CD4-positive, alpha-beta T cell treated with Interleukin-12 subunit alpha and Interleukin-12 subunit beta, for 1 hour (primary cell): ENCODE results near the gene POLR2J.
"Not testable (repeated sequence)": the region's sequence is repeated elsewhere in the genome, so short reads cannot be mapped to it uniquely, and the experiment has no call there.

Experiments used
- DNase-seq: peaks from one replicate; pipeline ENCODE4 v3.0.0-alpha.2; 2020

Gene POLR2J

DNA sequence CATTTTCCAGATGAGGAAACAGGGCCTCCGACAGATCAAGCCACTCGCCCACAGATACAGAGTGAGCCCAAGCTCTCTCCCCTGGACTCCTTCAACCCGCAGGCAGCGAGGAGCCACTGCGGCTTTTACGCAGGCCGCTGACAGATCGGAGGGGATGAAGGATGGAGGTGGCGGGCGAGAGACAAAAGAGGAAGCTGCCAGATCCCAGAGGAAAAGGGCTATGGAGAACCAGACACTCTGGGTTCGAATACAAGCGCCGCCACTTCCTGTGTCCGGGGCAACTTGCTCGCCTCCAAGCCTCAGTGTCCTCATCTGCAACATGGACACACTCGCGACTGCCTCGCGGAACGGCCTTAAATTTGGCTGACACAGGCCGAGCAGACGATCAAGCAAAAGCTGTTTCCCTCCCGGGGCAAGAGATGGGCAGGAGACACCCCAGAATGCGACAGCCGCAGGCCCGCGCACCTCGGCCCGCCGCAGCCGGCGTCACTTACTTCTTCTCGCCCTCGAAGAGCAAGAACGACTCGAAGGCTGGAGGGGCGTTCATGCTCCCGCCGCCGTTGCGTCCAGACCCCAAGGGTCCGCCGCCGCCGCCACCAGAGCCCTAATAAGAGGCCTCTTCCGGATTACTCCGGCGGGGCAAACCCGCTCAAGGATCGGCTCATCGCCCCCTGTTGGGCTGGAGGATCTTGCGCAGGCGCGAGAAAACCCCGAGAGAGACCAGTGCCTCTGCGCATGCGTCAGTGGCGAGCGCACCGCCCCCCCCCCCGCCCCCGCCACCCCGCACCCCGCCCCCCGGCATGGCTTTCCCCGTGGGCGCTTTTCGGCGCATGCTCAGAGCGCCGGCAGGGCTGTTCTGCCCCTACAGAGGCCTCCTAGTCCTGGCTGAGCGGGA is at the start of gene POLR2J:
Gene POLR2J, minus strand, starts transcription at position 609 of the 895 bp plus-strand sequence. Its CDS starts 62 bp downstream, at position 547.
- DNase-seq, result peak; percentile 96

DNA sequence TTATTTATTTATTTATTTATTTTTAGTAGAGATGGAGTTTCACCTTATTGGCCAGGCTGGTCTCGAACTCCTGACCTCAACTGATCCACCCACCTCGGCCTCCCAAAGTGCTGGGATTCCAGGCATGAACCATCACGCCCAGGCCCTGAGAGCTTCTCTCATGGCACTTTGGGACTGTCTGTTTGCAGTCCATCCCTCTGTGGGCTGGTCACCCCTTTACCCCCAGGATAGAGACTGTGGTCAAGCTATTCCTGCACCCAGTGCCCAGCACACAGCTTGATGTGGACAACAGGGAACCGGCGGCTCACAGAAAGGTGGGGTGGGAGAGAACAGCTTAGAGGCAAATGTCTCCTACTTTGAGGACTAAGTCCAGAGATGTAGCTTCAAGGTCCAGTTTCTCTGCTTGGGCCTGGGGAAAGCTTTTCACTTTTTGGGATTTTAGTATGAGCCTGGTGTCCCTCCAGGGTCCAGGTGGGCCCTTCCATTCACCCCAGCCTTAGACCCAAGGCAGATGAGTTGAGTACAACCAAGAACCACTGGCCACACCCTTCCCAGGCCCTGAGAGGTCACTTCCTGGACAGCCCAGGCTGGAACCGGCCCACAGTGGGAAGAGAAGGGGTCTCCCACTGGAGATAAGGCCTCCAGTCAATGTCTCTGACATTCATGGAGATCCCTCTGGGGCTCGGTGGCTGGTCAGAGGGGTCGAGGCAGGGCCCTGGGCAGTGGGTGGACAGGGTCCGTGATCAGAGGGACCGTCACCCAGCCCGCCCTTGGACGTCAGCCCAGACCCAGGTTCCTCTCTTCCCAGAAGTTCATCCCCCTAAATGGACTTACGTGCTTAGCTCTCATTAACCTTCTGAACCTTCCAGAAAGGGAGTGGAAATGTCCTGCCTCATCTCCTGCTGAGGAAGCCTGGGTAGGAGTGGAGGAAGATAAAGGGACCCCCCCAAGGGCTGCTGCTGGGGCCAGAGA is 49.4 kb upstream of the POLR2J start:
- DNase-seq, result not testable (repeated sequence)

DNA sequence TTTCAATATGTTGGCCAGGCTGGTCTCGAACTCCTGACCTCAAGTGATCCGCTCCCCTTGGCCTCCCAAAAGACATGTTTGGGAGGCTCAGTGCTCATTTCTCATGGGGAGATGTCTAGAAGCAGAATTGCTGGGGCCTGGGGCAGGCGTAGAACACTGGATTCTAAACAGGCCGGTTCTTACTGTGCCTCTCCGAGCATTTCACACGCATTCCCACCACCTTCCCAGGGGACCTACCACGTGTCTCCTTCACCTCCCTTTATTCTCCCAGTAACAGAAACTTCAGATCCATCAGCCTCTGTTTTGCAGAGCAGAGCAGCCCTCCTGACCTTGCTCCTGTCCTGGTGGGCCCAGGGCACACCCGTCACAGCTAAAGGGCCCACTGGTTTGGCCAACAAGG is 48.5 kb upstream of the POLR2J start:
- not testable (repeated sequence) for DNase-seq

DNA sequence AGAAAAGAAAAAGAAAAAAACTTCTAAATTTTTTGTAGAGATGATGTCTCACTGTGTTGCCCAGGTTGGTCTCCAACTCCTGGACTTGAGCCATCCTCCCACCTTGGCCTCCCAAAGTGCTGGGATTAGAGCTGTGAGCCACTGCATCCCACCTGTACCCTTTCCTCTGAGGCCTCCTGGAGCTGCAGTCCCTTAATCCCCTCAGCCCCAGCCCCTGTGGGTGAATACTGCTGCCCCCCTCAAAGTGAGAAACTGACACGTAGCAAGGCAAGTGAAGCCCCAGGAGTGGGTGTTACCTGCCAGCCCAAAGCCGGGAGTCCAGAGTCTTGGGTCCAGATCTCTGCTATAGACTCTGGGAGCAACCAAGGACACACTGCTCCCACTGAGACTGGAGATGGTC is 46.1 kb upstream of the POLR2J start:
- not testable (repeated sequence) for DNase-seq

DNA sequence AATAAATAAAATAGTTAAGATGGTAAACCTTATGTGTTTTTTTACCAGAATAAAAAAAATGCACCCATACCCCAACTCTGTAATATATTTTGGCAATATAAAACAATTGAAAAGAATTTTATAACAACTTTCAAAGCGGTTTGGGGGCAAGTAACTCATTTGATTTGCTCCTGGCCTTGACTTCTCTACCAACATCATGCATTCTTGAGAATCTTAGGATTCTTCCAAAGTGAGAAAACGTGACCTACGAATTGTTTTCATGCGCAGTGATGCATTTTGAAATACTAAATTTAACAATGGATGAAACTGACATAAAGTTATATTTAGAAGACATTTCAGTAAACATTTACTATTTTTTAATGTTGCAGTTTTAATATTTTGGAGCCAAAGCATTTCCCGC is 42.1 kb upstream of the POLR2J start:
- DNase-seq, result not testable (repeated sequence)

DNA sequence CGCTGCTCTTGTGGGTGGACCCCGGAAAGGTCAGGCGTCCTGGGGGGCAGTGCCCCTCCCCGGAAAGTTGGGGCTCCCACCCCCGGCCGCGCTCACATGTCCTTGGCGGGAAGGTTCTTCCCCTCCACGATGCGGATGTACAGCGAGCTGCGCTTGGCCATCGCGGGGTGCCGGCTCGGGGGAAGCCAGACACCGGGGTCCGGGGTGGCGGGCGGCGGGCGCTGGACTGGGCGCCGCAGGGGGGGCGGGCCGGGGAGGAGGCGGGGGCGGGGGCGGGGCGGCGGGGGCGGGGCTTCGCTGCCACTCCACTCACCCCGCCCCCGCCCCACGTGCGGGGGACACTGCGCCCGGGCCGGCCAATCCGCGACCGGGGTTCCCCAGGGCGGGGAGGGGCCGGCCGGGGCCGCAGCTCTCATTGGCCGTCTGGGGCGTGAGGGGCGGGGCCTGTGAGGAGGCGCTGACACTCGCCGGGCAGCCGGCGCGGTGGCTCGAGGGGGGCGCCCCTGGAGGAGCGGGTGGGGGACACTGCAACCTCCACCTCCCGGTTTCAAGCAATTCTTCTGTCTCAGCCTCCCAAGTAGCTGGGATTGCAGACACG is 38.9 kb upstream of the POLR2J start, which contains the start of gene RASA4B:
Gene RASA4B, minus strand, starts transcription at position 228 of the 598 bp plus-strand sequence. Its CDS starts 67 bp downstream, at position 161.
- peak; percentile 43 for DNase-seq

DNA sequence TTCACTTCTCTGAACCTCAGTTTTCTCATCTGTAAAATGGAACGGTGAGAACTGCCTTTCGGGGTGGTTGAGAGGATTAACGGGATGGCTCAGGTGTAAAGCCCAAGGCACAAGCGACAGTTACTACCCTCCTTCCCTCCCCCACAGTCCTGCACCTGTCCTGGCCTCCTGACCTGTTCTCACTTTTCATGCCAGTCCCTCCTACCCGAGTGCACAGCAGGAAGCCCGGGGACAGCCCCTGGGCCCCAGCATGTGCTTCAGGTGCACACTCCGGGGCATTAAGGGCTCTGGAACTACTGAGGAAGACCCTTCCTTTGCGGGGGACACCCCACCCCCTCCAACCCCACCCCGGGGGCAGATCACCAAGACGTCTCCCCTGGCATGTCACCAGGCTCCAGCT is 38.2 kb upstream of the POLR2J start:
- not testable (repeated sequence) for DNase-seq

DNA sequence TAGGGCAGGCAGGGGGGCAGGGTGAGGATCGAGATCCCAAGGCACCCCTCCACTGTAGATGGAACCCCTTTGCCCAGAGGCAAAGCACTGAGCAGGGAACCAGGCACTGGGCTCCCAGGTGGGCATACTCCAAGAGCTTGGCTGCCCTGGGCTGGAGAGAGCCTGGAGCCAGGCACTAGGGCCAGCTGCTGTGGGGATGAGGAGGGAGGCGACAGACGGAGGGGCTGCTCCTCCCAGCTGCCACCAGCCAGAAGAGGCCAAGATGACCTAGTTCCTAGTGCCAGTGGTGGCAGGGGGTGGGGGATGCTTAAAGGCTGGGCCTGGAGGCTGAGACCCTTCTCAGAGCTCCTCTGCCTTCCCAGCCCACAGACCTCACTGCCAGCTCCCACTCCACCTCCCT is 37.2 kb upstream of the POLR2J start:
- not testable (repeated sequence) for DNase-seq

DNA sequence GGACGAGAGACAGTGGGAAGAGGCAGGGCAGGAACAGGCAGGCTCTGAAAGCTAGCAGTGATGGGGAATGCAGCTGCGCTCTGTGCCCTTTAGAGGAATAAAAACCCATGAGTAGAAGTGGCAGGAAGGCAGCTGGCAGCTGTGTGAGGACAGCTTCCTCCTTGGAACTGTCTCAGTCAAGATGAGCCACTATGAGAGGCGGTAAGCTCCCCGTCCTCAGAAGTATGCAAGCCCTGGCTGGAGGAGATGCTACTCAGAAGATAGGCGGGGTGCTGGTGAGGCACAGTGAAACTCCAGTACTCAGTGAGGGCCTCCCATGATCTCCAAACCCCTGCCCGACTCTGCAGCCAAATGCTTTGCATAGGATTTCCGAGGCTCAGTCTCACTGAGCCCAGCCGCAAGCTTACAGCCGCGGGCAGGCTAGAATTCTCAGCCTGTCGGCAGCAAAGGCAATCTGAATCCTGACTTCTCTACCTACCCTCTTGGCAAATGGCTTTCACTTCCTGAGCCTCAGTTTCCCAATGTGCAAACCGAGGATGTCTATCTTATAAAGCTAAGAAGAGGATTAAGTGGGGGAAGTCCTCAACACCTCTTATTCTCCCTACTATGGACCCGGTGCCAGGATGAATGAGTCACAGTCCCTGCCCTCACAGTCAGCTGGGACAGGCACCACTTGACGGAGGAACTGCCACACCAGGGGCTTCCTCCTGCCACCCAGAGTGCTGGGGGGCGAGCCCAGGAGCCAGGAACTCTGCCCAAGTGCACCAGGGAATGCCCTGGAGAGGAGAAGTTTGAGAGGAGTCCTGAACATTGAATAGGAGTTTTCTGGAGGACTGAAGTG is 36.4 kb upstream of the POLR2J start:
- not testable (repeated sequence) for DNase-seq

DNA sequence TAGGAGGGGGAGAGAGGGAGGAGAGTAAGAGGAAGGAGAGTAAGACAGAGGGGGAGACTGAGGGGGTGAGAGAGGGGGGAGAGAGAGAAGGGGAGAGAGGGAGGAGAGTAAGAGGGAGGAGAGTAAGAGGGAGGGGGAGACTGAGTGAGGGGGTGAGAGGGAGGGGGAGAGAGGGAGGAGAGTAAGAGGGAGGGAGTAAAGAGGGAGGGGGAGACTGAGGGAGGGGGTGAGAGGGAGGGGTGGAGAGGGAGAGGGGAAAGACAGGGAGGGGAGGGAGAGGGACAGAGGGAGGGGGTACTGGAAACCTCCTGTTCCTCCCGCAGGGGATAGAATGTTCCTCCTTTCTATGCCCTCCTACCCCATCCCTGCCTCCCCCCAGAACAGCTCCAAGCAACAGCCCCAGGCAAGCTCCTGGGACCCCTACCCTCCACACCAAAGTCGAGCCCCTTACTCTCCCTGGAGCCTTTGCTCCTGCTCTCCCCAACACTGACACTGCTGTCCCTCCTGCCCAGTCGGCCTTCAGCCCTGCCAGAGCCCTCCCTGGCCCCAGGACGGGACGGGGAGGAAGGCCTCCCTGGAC is 34.0 kb upstream of the POLR2J start:
- peak; percentile 30 for DNase-seq

DNA sequence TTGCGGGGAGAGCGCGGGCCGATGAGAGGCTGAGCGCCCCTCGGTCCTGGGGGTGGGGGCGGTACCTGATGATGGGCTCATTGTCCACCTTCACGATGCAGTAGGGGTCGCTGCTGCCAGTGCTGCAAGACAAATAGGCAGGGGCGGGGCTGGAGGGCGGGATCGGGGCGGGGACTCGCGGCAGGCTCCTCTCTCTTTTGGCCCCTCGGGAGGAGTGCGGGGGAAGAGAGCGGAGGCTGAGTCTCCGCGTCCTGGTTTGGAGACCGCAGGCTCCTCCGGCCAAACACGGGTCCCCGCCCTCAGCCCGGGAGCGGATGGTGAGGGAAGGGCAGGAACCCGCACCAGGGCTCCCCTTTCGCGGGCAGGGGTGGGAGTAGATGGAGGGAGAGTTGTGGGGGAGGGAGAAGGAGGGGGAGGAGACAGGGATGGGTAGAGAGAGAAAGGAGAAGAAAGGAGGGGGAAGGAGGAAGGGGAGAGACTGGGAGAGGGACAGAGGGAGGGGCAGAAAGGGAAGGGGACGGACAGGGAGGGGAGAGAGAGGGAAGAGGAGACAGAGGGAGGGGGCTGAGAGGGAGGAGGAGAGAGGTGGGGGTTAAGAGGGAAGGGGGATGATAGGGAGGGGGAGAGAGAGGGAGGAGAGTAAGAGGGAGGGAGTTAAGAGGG is 33.3 kb upstream of the POLR2J start:
- not testable (repeated sequence) for DNase-seq

DNA sequence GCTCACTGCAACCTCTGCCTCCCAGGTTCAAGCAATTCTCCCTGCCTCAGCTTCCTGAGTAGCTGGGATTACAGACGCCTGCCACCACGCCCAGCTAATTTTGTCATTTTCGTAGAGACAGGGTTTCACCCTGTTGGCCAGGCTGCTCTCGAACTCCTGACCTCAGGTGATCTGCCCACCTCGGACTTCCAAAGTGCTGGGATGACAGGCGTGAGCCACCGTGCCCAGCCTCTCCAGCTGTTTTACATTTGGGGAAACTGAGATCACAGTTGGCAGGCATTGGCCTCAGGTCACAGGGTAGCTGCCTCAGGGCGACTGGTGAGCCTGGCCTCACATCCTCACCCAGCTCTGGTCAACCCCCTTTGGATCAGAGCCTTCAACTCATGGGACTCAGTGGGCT is 31.9 kb upstream of the POLR2J start:
- DNase-seq, result not testable (repeated sequence)

DNA sequence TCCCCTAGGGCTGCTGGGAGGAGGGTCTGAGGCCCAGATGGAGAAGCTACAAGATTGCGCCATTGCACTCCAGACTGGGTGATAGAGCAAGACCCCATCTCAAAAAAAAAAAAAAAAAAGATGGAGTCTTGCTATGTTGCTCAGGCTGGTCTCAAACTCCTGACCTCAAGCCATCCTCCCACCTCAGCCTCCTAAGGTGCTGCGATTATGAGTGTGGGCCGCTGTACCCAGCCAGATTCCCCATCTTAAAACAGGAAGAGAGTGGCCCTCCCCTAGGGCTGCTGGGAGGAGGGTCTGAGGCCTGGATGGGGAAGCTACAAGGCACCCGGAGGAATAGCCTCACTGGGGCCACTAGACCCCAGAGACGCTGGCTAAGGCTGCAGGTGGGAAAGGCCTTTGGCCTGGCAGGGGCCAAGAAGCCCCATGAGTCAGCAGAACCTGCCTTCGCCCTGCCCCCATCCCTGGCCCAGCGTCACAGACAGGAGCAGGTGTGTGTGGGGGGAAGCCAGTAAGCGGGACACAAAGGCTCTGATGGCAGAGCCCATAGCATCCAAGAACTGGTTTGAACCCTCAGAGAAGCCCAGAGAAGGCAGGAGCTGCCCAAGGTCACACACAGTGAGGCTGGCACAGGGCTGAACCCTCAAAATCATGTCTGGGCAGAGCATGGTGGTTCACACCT is 28.8 kb upstream of the POLR2J start:
- DNase-seq, result not testable (repeated sequence)

DNA sequence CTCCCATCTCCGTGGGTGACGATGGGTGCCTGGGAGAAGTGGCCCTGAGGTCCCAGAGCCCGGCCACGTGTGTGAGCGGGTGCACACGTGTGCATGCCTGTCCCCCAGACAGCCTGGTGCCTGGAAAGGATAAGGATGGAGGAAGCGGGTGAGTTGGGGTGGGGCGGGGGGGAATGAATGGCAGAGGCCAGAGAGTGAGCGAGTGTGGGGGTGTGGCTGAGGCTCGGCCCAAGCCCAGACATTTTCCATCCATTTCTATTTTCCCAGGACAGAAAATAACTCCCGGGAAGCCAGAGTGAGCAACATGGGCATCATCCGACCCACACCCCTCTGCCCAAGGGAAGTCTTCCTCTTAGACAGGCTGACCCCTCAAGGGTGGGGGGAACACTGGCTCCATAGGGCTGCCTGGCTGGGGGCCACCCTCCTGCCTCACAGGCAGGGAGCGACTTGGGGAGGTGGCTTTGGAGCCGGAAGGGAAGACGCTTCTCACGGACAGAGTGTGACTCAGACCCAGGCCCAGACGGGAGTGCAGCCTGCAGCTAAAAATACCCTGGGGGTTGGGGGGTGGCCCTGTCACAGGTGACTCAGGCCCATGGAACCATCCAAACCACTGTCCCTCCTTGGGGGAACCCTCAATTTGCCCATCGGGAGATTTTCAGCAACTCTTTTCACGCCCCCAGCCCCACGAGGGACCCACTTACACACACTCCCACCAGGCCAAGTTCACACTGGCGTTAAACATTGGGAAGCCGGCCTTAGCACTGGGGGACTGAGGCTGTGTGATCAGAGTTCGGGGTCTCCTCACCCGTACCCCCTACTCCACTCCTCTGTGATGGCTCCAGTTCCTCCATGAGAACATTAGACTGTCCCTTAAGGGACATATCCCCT is 26.8 kb upstream of the POLR2J start:
- not testable (repeated sequence) for DNase-seq

DNA sequence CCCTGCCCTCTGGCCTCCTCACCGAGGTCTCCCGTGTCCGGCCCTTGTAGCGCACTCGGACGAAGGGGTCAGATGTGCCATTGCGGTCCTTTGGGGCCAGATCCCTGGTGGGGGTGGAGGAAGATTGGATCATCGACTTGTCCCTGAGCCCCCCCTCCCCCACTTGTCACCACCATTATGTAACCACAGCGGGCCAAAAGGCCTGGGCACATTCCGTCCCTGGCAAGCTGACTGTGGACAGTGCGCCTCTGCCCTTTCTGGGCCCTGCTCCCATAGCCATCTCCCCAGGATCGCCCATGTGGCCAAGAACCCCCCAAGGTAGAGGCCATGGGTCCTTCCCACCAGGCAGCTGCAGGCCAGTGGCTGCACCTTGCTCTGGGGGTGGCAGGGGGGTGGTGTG is 24.4 kb upstream of the POLR2J start:
- not testable (repeated sequence) for DNase-seq

DNA sequence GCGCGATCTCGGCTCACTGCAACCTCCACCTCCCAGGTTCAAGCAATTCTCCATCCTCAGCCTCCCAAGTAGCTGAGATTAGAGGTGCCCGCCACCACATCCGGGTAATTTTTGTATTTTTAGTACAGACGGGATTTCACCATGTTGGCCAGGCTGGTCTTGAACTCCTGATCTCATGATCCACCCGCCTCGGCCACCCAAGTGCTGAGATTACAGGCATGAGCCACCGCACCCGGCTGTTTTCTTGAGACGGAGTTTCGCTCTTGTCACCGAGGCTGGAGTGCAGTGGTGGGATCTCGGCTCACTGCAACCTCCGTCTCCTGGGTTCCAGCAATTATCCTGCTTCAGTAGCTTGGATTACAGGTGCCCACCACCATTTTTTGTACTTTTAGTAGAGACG is 19.6 kb upstream of the POLR2J start:
- DNase-seq, result not testable (repeated sequence)

DNA sequence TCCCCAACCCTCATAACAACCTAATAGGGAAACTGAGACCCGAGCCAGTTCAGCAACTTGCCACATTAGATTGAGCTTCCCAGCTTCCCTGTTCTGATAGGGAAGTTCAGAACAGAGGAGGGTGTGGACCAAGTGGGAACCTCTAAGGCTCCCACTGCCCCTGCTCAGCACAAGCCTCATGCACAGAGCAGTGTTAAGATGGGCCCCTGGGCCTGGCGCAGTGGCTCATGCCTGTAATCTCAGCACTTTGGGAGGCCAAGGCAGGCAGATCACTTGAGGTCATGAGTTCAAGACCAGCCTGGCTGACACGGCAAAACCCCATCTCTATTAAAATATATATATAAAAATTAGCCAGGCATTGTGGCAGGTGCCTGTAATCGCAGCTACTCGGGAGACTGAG is 18.6 kb upstream of the POLR2J start:
- not testable (repeated sequence) for DNase-seq

DNA sequence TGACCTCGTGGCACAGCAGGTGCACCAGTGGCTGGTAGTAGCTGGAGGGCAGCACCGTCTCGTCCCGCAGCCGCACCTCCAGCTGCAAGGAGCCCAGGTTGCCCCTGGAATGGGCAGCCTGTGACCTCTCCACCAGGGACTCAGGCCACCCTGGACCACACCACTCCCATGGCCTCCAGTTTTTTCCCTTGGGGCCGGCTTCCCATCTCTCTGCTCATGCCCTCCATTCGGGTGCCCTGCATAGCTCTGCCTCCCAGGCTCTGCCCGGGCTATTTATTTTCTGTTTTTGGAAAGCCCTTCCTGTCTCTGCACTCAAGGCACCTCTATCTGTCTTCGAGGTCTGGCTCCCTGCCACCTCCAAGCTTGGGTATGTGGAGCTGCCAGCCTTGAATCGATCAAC is 18.1 kb upstream of the POLR2J start:
- DNase-seq, result not testable (repeated sequence)
